A549 (cell line): ENCODE measurements around the gene GTF2A1. TPM values are rescaled to one million over a fixed set of nuclear protein-coding genes. Genes with fewer than 3 reads are reported as not detected.
A peak's percentile ranks its signal among the peaks of the same experiment; 100 is the strongest.

Source experiments
- ATAC-seq, 2 experiments: fragments of 200-7000 bp in 1 of 2; fragments of >200 bp in 1 of 2; cut with Nextera tagmentation in 1 of 2; cut with Tn5 transposase in 1 of 2; 3 replicates each; pipeline versions ENCODE4 v1.8.0 to v1.9.1; 2018 to 2020; ENCODE audit warnings: mild to moderate bottlenecking in 1 of 2, moderate library complexity in 1 of 2
- CTCF ChIA-PET: fragments of 300-600 bp; sonication (Branson Sonifier 250); formaldehyde crosslinking; extraction: SDS; loops from one replicate; lab custom pipeline; 2021; ENCODE audit warnings: antibody characterized with exemption, inconsistent platforms; lab: Yijun Ruan, JAX
- POLR2A ChIA-PET: fragments of 350-600 bp; formaldehyde crosslinking; extraction: SDS; loops from one replicate; lab custom pipeline; 2021; ENCODE audit warnings: antibody characterized with exemption, inconsistent platforms; lab: Yijun Ruan, JAX
- DNase-seq, 2 experiments: peaks; one replicate each; pipeline versions ENCODE4 v3.0.0 to v3.0.0-alpha.2; 2011 to 2016; ENCODE audit warnings: low read depth in 1 of 2, low spot score in 1 of 2
- FAIRE-seq: peaks from 2 replicates; lab custom pipeline; 2011; peaks lifted over from hg19 to GRCh38; lab: Jason Lieb, UNC
- H3K27ac ChIP-seq, 2 experiments: fragments of >200 bp; sonication (Bioruptor Twin); formaldehyde crosslinking; 3 replicates each; pipeline ENCODE4 v1.5.1; 2016 to 2017
- H3K4me1 ChIP-seq: fragments of >200 bp; sonication (Bioruptor Twin); formaldehyde crosslinking; 3 replicates; pipeline ENCODE4 v1.6.1; 2016
- H3K4me2 ChIP-seq: fragments of >200 bp; sonication (Bioruptor Twin); formaldehyde crosslinking; 3 replicates; pipeline ENCODE4 v1.6.1; 2016
- H3K4me3 ChIP-seq: fragments of >200 bp; sonication (Bioruptor Twin); formaldehyde crosslinking; 3 replicates; pipeline ENCODE4 v1.5.1; 2016
- H3K9me3 ChIP-seq: fragments of >200 bp; sonication (Bioruptor Twin); formaldehyde crosslinking; 3 replicates; pipeline ENCODE4 v1.6.1; 2016
- CBX2 ChIP-seq: fragments of 200-600 bp; sonication (generic); IDR thresholded peaks from 2 replicates; pipeline ENCODE4 v1.6.1; 2016; ENCODE audit warnings: low read depth, mild to moderate bottlenecking, borderline replicate concordance
- CEBPB ChIP-seq, 2 experiments: fragments of >200 bp in 1 of 2; sonication (Bioruptor Twin) in 1 of 2; formaldehyde crosslinking in 1 of 2; IDR thresholded peaks; 2 replicates each; pipeline ENCODE4 v1.6.1; 2012 to 2016
- CHD2 ChIP-seq: fragments of 150-350 bp; IDR thresholded peaks from 2 replicates; pipeline ENCODE4 v1.6.1; 2014; ENCODE audit warnings: low read length; ENCODE audit not compliant: partially characterized antibody
- CHD4 ChIP-seq: fragments of 200-600 bp; sonication (generic); IDR thresholded peaks from 2 replicates; pipeline ENCODE4 v1.6.1; 2016; ENCODE audit warnings: antibody characterized with exemption, mild to moderate bottlenecking, borderline replicate concordance
- EP300 ChIP-seq, 2 experiments: fragments of >200 bp; sonication (Bioruptor Twin); formaldehyde crosslinking; IDR thresholded peaks; 2 replicates in 1 of 2; 3 replicates in 1 of 2; pipeline ENCODE4 v1.6.1; 2016 to 2017
- FOSL2 ChIP-seq, 2 experiments: fragments of 450-650 bp in 1 of 2; fragments of >200 bp in 1 of 2; sonication (Bioruptor Twin) in 1 of 2; formaldehyde crosslinking; IDR thresholded peaks; 2 replicates each; pipeline versions ENCODE4 v1.5.0 to v1.6.1; 2016 to 2020; ENCODE audit warnings: mild to moderate bottlenecking in 1 of 2, moderate library complexity in 1 of 2
- JUNB ChIP-seq: fragments of >200 bp; sonication (Bioruptor Twin); formaldehyde crosslinking; IDR thresholded peaks from 2 replicates; pipeline ENCODE4 v1.6.1; 2016
- KDM5A ChIP-seq: fragments of 200-600 bp; sonication (generic); IDR thresholded peaks from 2 replicates; pipeline ENCODE4 v1.6.1; 2016; ENCODE audit warnings: antibody characterized with exemption, mild to moderate bottlenecking
- MAFK ChIP-seq: fragments of 450-650 bp; IDR thresholded peaks from 2 replicates; pipeline ENCODE4 v1.6.1; 2014; ENCODE audit not compliant: partially characterized antibody
- NFE2L2 ChIP-seq: fragments of 150-350 bp; conservative IDR thresholded peaks from 2 replicates; pipeline ENCODE4 v1.6.1; 2014; ENCODE audit warnings: low read length
- NPAS2 ChIP-seq: fragments of 250-450 bp; sonication (Bioruptor Pico); IDR thresholded peaks from 2 replicates; pipeline ENCODE4 v1.8.0; 2022; ENCODE audit warnings: mild to moderate bottlenecking, moderate library complexity, borderline replicate concordance
- NR3C1 ChIP-seq: fragments of >200 bp; sonication (Bioruptor Twin); formaldehyde crosslinking; IDR thresholded peaks from 3 replicates; pipeline ENCODE4 v1.6.1; 2017
- POLR2AphosphoS2 ChIP-seq: conservative IDR thresholded peaks from 2 replicates; pipeline ENCODE4 v1.6.1; 2012; ENCODE audit warnings: low read length, improper control_type of control experiment, inconsistent platforms
- RARB ChIP-seq: fragments of 250-450 bp; sonication (Bioruptor Pico); IDR thresholded peaks from 2 replicates; pipeline ENCODE4 v1.8.0; 2021; ENCODE audit warnings: mild to moderate bottlenecking, moderate library complexity
- RFX5 ChIP-seq: fragments of 450-650 bp; IDR thresholded peaks from 2 replicates; pipeline ENCODE4 v1.7.1; 2014; ENCODE audit warnings: antibody characterized with exemption, mild to moderate bottlenecking, moderate library complexity
- SMC3 ChIP-seq: fragments of >200 bp; sonication (Bioruptor Twin); formaldehyde crosslinking; IDR thresholded peaks from 3 replicates; pipeline ENCODE4 v1.6.1; 2018; ENCODE audit warnings: inconsistent platforms
- TFCP2L1 ChIP-seq: fragments of 250-450 bp; sonication (Bioruptor Pico); IDR thresholded peaks from 2 replicates; pipeline ENCODE4 v1.5.0; 2021; ENCODE audit warnings: mild to moderate bottlenecking
- ZFP36 ChIP-seq: fragments of 450-650 bp; IDR thresholded peaks from 2 replicates; pipeline ENCODE4 v1.6.1; 2014; ENCODE audit warnings: borderline replicate concordance; ENCODE audit not compliant: partially characterized antibody
- WGBS: methylation state at CpG from one replicate; pipeline ENCODE4 v1.1.6; 2017; ENCODE audit errors: missing lambda C conversion rate; 5-methylcytosine and 5-hydroxymethylcytosine counted together
- polyA plus RNA-seq, 4 experiments: library from polyadenylated mRNA; depleted of rRNA in 3 of 4; stranded (reverse); fragments of >200 nt; fragmentation: RNase III in 1 of 4; extraction: RNeasy Plus Mini Kit Qiagen cat#74134 plus additional on column Dnase treatment in 1 of 4; gene quantifications; 2 replicates in 3 of 4; 3 replicates in 1 of 4; pipeline ENCODE4 v1.2.3, GENCODE V29; 2011 to 2017
- TF ChIP-seq, protein P1 (sequence below): IDR thresholded peaks from 2 replicates; pipeline ENCODE4 v1.6.1; 2012; ENCODE audit warnings: low read depth, borderline replicate concordance
- TF ChIP-seq, protein P2 (sequence below): fragments of 150-350 bp; IDR thresholded peaks from 2 replicates; pipeline ENCODE4 v1.6.1; 2014; ENCODE audit warnings: low read depth, mild to moderate bottlenecking, low read length

GTF2A1 gene
- polyA plus RNA-seq, 2 of the 4 experiments (the other 2 are of a cell fraction): 12.5 to 19.6 TPM

DNA sequence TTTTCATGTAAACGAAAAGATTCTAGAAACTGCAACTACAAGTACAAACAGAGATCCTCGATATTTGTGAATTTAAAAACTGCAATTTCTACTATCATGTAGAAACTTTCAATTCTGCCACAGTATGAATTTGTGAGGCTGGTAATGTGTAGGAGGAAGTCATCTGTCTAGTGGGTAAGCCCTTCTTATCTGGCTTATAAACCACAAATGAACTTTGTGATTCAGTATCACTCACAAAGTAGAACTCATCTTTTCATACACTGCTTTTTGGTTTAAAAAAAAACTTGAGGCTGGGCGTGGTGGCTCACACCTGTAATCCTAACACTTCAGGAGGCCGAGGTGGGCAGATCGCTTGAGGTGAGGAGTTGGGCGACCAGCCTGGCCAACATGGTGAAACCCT, 20.7 kb downstream of the GTF2A1 start:
- no peak for TF ChIP-seq RARB
- Histone ChIP-seq H3K27ac (no peak overlapping the region), H3K9me3 (no peaks in the 10 kb centered on the region), H3K4me2 (no peak overlapping the region), H3K4me1 (peaks cover 12% of the 10 kb centered on the region), H3K4me3 (no peak overlapping the region)
- whole genome bisulfite sequencing: 91% methylated on average over 6 of the region's 6 CpGs
- no peak for DNase-seq
- no peak for FAIRE-seq
- ATAC-seq: no peak
- POLR2A ChIA-PET: no interaction called here
- CTCF ChIA-PET: no interaction called here

DNA sequence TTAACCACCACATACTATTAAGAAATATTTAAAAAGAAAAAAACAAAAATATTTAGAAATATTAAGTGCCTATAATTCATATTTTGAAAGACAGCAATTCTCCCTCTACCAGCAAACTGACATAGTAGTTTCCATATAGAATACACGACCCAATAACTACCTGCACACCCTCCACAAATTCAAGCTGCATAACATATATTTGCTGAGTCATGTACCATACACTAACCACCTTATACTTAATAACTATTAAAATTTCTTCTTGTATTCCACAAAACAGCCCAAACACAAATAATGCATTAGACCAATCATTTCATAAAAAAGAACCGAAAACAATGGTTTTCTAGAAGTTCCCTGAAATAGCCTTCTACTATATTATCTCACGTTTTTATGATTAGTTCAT, 21.7 kb downstream of the GTF2A1 start:
- CTCF ChIA-PET: no interaction called here
- POLR2A ChIA-PET: no interaction called here
- 68% methylated on average over 3 of the region's 3 CpGs for WGBS

DNA sequence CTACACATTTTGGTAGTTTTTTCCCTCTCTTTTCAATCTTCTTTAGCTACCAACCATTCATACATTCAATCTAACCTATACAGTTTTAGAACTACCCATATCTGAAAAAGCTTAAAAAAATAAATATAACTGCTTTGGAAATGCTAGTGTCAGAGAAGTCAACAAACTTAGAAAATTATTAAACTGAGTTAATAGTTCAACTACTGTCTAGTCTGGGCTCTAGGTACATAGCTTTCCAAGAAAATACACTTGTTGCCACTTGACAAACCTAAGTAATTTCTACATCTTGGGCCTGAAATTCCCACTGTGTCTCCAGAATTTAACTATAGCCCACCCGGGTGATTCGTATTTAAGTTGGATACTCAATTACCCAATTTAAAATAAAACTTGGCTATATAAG, 22.1 kb downstream of the GTF2A1 start:
- CTCF ChIA-PET: interaction anchor here (0.6 to 1.4 kb wide), 2 partner anchors 10 to 28 kb away, joined by 5 read pairs; no protein-coding TSS in a partner anchor
- Histone ChIP-seq H3K27ac (peak overlapping the region; percentile 58 to 60; a peak in 5 of 6 replicates), H3K4me1 (peaks cover 12% of the 10 kb centered on the region), H3K9me3 (no peaks in the 10 kb centered on the region), H3K4me3 (no peak overlapping the region), H3K4me2 (peak overlapping the region; percentile 46)
- WGBS: 86% methylated on average over 2 of the region's 2 CpGs
- TF ChIP-seq, protein P1, sequence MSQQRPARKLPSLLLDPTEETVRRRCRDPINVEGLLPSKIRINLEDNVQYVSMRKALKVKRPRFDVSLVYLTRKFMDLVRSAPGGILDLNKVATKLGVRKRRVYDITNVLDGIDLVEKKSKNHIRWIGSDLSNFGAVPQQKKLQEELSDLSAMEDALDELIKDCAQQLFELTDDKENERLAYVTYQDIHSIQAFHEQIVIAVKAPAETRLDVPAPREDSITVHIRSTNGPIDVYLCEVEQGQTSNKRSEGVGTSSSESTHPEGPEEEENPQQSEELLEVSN: no peak
- TF ChIP-seq CHD4: no peak
- FAIRE-seq (no peak), ATAC-seq (no peak), DNase-seq (no peak)
- POLR2A ChIA-PET: interaction anchor here (1.0 kb wide), 1 partner anchor 20 kb away, joined by 3 read pairs; no protein-coding TSS in a partner anchor

More for the DNA sequence above, 21.7 kb downstream of the GTF2A1 start:
- Histone ChIP-seq H3K4me2 (peak overlapping the region; percentile 46), H3K9me3 (no peaks in the 10 kb centered on the region), H3K4me1 (peaks cover 12% of the 10 kb centered on the region), H3K27ac (peak overlapping the region; percentile 58 to 60; a peak in 5 of 6 replicates), H3K4me3 (no peak overlapping the region)
- DNase-seq: no peak
- TF ChIP-seq NFE2L2: peak; percentile 94
- no peak for TF ChIP-seq KDM5A
- no peak for TF ChIP-seq ZFP36
- peak; percentile 92 for TF ChIP-seq MAFK
- no peak for TF ChIP-seq POLR2AphosphoS2
- ATAC-seq: no peak
- no peak for FAIRE-seq

DNA sequence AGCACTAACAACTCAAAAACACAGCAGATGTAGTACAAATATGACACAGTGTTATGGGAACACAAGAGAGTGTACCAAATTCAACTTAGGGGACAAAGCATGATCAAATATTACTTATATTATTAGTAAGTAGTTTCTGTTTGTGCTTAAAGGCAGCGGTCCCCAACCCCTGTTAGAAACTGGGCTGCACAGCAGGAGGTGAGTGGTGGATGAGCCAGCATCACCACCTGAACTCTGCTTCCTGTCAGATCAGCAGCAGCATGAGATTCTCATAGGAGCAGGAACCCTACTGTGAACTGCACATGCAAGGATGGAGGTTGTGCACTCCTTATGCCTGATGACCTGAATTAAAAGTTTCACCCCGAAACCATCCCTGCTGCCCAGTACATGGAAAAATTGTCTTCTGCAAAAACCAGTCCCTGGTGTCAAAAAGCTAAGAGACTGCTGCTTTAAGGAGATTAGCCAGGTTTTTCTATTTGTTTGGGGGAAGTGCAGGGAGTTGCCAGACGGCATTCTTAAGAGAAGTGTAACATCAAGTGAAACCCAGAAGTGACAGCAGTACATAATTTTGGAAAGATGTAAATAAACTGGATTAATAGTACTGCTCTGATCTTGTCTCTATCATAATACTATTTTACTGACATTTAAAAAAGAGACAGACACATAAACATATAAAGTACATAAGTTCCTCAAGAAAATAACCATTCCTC, 26.7 kb downstream of the GTF2A1 start:
- FAIRE-seq (no peak), DNase-seq (no peak), ATAC-seq (no peak)
- Histone ChIP-seq H3K27ac (no peak overlapping the region), H3K9me3 (no peaks in the 10 kb centered on the region), H3K4me3 (no peak overlapping the region), H3K4me2 (no peak overlapping the region), H3K4me1 (peaks cover 6% of the 10 kb centered on the region)
- TF ChIP-seq NR3C1: no peak
- TF ChIP-seq CHD4: no peak
- no peak for TF ChIP-seq CBX2
- TF ChIP-seq RFX5: no peak
- TF ChIP-seq CEBPB (IDR thresholded peaks at IDR 0.05): no peak
- no peak for TF ChIP-seq SMC3
- no peak for TF ChIP-seq FOSL2 (IDR thresholded peaks at IDR 0.05)
- no peak for TF ChIP-seq FOSL2 (CRISPR knock-in tag; IDR thresholded peaks at IDR 0.05)
- no peak for TF ChIP-seq JUNB
- no peak for TF ChIP-seq EP300 (IDR thresholded peaks at IDR 0.05)
- TF ChIP-seq, protein P2, sequence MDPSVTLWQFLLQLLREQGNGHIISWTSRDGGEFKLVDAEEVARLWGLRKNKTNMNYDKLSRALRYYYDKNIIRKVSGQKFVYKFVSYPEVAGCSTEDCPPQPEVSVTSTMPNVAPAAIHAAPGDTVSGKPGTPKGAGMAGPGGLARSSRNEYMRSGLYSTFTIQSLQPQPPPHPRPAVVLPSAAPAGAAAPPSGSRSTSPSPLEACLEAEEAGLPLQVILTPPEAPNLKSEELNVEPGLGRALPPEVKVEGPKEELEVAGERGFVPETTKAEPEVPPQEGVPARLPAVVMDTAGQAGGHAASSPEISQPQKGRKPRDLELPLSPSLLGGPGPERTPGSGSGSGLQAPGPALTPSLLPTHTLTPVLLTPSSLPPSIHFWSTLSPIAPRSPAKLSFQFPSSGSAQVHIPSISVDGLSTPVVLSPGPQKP: no peak
- TF ChIP-seq TFCP2L1 (CRISPR knock-in tag): no peak
- no peak for TF ChIP-seq CHD2
- TF ChIP-seq NPAS2: no peak
- CTCF ChIA-PET: interaction anchor here (0.9 to 1.2 kb wide), 2 partner anchors 13 to 197 kb away, joined by 3 read pairs; no protein-coding TSS in a partner anchor
- 83% methylated on average over 3 of the region's 3 CpGs for WGBS
- POLR2A ChIA-PET: no interaction called here
